GM21723 (cell line): Measurements from ENCODE around the gene CDC42EP4.

ENCODE experiments used
- ATAC-seq: cut with Tn5 transposase; IDR thresholded peaks from one replicate; pipeline ENCODE4 v1.9.1; 2021; ENCODE audit warnings: mild to moderate bottlenecking, moderate library complexity; ENCODE audit not compliant: unreplicated experiment

CDC42EP4 gene

GRCh38 chr17:73304438-73304837 lies 7.4 kb downstream of the CDC42EP4 start:
- ATAC-seq = no peak

- ATAC-seq = no peak
Observed at GRCh38 chr17:73302189-73302588, 9.6 kb downstream of the CDC42EP4 start.

GRCh38 chr17:73301369-73301768 lies 10.4 kb downstream of the CDC42EP4 start:
- no peak for ATAC-seq

- no peak for ATAC-seq
Observed at GRCh38 chr17:73300392-73300791, 11.4 kb downstream of the CDC42EP4 start.

- ATAC-seq = no peak
Observed at GRCh38 chr17:73297934-73298861, 13.6 kb downstream of the CDC42EP4 start.

- ATAC-seq = no peak
Observed at GRCh38 chr17:73293480-73293911, 18.3 kb downstream of the CDC42EP4 start.

GRCh38 chr17:73293031-73293430 lies 18.8 kb downstream of the CDC42EP4 start:
- no peak for ATAC-seq

GRCh38 chr17:73292031-73292531 lies 19.7 kb downstream of the CDC42EP4 start:
- ATAC-seq = no peak

- ATAC-seq = peak; percentile 90
Observed at GRCh38 chr17:73291260-73291801, 20.5 kb downstream of the CDC42EP4 start.

GRCh38 chr17:73290399-73291259 lies 21.2 kb downstream of the CDC42EP4 start:
- peak; percentile 42 for ATAC-seq

GRCh38 chr17:73289549-73290254 lies 22.1 kb downstream of the CDC42EP4 start:
- ATAC-seq = no peak

- no peak for ATAC-seq
Observed at GRCh38 chr17:73288534-73289302, 23.1 kb downstream of the CDC42EP4 start.

- ATAC-seq = no peak
Observed at GRCh38 chr17:73286863-73287296, 24.9 kb downstream of the CDC42EP4 start.

- no peak for ATAC-seq
Observed at GRCh38 chr17:73285916-73286862, 25.6 kb downstream of the CDC42EP4 start.

GRCh38 chr17:73285603-73285908 lies 26.2 kb downstream of the CDC42EP4 start:
- ATAC-seq = no peak

GRCh38 chr17:73284906-73285602 lies 26.7 kb downstream of the CDC42EP4 start:
- no peak for ATAC-seq

GRCh38 chr17:73284354-73284753 lies 27.4 kb downstream of the CDC42EP4 start:
- no peak for ATAC-seq

- no peak for ATAC-seq
Observed at GRCh38 chr17:73283841-73284282, 27.9 kb downstream of the CDC42EP4 start.
